ENCODE results near the gene MAPK10.

DNA sequence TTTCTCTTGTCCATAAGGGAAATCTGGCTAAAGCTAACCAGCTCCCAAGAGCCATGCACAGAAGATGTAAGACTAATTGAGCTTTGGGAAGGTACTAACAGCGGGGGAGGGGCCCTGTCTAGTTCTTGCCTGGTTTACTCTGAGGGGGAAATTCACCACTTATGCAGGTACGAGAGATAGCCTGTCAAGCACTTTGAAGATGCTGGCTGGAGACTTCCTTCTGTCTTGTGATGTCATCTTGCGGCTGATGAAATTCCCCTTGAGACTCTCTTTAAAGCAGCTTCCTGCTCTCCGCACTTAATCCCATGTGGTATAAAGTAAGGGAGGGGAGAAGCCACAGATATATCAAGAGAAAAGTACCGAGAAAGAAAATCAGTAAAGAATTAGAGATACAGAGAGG is 345.3 kb downstream of the MAPK10 start:
- TF ChIP-seq, protein P1, sequence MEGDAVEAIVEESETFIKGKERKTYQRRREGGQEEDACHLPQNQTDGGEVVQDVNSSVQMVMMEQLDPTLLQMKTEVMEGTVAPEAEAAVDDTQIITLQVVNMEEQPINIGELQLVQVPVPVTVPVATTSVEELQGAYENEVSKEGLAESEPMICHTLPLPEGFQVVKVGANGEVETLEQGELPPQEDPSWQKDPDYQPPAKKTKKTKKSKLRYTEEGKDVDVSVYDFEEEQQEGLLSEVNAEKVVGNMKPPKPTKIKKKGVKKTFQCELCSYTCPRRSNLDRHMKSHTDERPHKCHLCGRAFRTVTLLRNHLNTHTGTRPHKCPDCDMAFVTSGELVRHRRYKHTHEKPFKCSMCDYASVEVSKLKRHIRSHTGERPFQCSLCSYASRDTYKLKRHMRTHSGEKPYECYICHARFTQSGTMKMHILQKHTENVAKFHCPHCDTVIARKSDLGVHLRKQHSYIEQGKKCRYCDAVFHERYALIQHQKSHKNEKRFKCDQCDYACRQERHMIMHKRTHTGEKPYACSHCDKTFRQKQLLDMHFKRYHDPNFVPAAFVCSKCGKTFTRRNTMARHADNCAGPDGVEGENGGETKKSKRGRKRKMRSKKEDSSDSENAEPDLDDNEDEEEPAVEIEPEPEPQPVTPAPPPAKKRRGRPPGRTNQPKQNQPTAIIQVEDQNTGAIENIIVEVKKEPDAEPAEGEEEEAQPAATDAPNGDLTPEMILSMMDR (IDR thresholded peaks at IDR 0.05) = no peak
- TF ChIP-seq ZFX (IDR thresholded peaks at IDR 0.05; ENCODE audit: borderline replicate concordance) = no peak

Measured in 22Rv1 (cell line).